Measurements from ENCODE around the gene PNO1. TPM values are rescaled to one million over a fixed set of nuclear protein-coding genes. Genes with fewer than 3 reads are reported as not detected.

Gene PNO1
- total RNA-seq = 1 to 10 TPM; 8.1 to 9.1 TPM

GRCh38 chr2:68157402-68158133 lies at the start of gene PNO1:
Gene PNO1 (plus strand): TSS chr2:68157888. CDS start chr2:68157935, 47 bp downstream.

Other genes with a start within 250 kb of the PNO1 start
- 10 to 100 TPM; 14.3 to 16.2 TPM for gene C1D, start 94.9 kb upstream of the PNO1 start, total RNA-seq
- gene PPP3R1, start 94.6 kb downstream of the PNO1 start, total RNA-seq = 10 to 100 TPM; 70.1 to 71.8 TPM
- not detected for gene CNRIP1, start 162.1 kb downstream of the PNO1 start, total RNA-seq
- 1 to 10 TPM; 1.4 to 1.9 TPM for gene PLEK, start 207.4 kb downstream of the PNO1 start, total RNA-seq

All from activated naive CD4-positive, alpha-beta T cell treated with anti-CD3 and anti-CD28 coated beads, Interleukin-2, amount 10 ng/mL, durations not matched to agents 5 hours and 36 hours (primary cell).